ENCODE measurements around the gene MRAP. TPM values are rescaled to one million over a fixed set of nuclear protein-coding genes. Genes with fewer than 3 reads are reported as not detected.

The MRAP gene
- total RNA-seq, 4 donors from 2014 or later = 0.98 to 1.8 TPM; not detected in 2

- no peaks in the 10 kb centered on the region for H3K27me3 ChIP-seq
- TF ChIP-seq POLR2AphosphoS5 (IDR thresholded peaks at IDR 0.05) = no peak
- TF ChIP-seq EP300 (IDR thresholded peaks at IDR 0.05) = no peak
- no peak for TF ChIP-seq POLR2A (IDR thresholded peaks at IDR 0.05)
- no peak for TF ChIP-seq CTCF (IDR thresholded peaks at IDR 0.05)
- no peaks in the 10 kb centered on the region for H3K4me1 ChIP-seq
- peak in 1 of 2 donors; percentile 69 for DNase-seq (ENCODE audit: low spot score in 2 of 2)
- no peaks in the 10 kb centered on the region for H3K9me3 ChIP-seq
- WGBS = 96% methylated on average over 7 of the region's 9 CpGs
- H3K27ac ChIP-seq = no peak overlapping the region
- no peak overlapping the region for H3K4me3 ChIP-seq
- peaks cover 51% of the 10 kb centered on the region for H3K36me3 ChIP-seq
Observed at GRCh38 chr21:32311621-32312020, 13.0 kb downstream of the MRAP start.

GRCh38 chr21:32312326-32312725, 13.7 kb downstream of the MRAP start:
- peak in 1 of 2 donors; percentile 61 for DNase-seq (ENCODE audit: low spot score in 2 of 2)
- no peak for TF ChIP-seq POLR2AphosphoS5 (IDR thresholded peaks at IDR 0.05)

DNA sequence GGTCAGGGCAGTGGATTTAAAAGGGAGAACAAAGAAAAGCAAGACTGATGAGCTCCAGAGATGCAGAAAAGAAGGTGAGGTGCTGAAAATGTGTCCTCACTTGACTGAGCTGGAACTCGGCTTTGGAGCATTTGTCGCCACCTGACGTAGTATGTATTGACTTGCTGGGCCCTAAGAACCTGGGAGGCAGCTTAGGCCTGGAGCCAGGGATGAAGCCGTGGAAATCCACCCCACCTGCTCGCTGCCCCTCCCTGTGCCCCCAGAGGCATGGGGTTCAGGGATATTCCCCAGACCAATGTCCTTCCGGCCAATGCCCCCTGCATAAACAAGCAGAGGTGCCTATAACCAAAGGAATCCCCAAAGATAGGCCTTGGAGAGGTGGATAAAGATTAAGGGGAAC, 14.3 kb downstream of the MRAP start:
- 84% methylated on average over 6 of the region's 6 CpGs for WGBS
- peak in 1 of 2 donors; percentile 57 for DNase-seq (ENCODE audit: low spot score in 2 of 2)
- no peak overlapping the region for H3K4me3 ChIP-seq
- TF ChIP-seq POLR2AphosphoS5 (IDR thresholded peaks at IDR 0.05) (no peak), EP300 (IDR thresholded peaks at IDR 0.05) (no peak), CTCF (IDR thresholded peaks at IDR 0.05) (no peak), POLR2A (IDR thresholded peaks at IDR 0.05) (no peak)
- no peaks in the 10 kb centered on the region for H3K9me3 ChIP-seq
- H3K27ac ChIP-seq = no peak overlapping the region
- H3K36me3 ChIP-seq = peaks cover 64% of the 10 kb centered on the region
- no peaks in the 10 kb centered on the region for H3K4me1 ChIP-seq
- no peaks in the 10 kb centered on the region for H3K27me3 ChIP-seq

More at GRCh38 chr21:32312326-32312725, 13.7 kb downstream of the MRAP start:
- Histone ChIP-seq H3K27me3 (no peaks in the 10 kb centered on the region), H3K4me1 (no peaks in the 10 kb centered on the region), H3K27ac (no peak overlapping the region), H3K4me3 (no peak overlapping the region), H3K36me3 (peaks cover 58% of the 10 kb centered on the region), H3K9me3 (no peaks in the 10 kb centered on the region)
- 100% methylated on average over 3 of the region's 5 CpGs for WGBS

- H3K27me3 ChIP-seq = no peaks in the 10 kb centered on the region
- no peak overlapping the region for H3K27ac ChIP-seq
- no peaks in the 10 kb centered on the region for H3K4me1 ChIP-seq
- peaks cover 79% of the 10 kb centered on the region for H3K36me3 ChIP-seq
- WGBS = 93% methylated on average over 16 of the region's 16 CpGs
- peak in 1 of 2 donors; percentile 57 for DNase-seq (ENCODE audit: low spot score in 2 of 2)
- H3K4me3 ChIP-seq = no peak overlapping the region
- TF ChIP-seq POLR2A (IDR thresholded peaks at IDR 0.05) (no peak), EP300 (IDR thresholded peaks at IDR 0.05) (no peak), POLR2AphosphoS5 (IDR thresholded peaks at IDR 0.05) (no peak), CTCF (IDR thresholded peaks at IDR 0.05) (no peak)
- no peaks in the 10 kb centered on the region for H3K9me3 ChIP-seq
Observed at GRCh38 chr21:32314806-32315205, 16.2 kb downstream of the MRAP start.

- Histone ChIP-seq H3K27ac (no peak overlapping the region), H3K4me3 (no peak overlapping the region), H3K27me3 (no peaks in the 10 kb centered on the region), H3K36me3 (peaks cover 83% of the 10 kb centered on the region), H3K9me3 (no peaks in the 10 kb centered on the region), H3K4me1 (no peaks in the 10 kb centered on the region)
- WGBS = 91% methylated on average over 14 of the region's 14 CpGs
- DNase-seq (ENCODE audit: low spot score in 2 of 2) = peak in 1 of 2 donors; percentile 61
- no peak for TF ChIP-seq POLR2AphosphoS5 (IDR thresholded peaks at IDR 0.05)
- TF ChIP-seq CTCF (IDR thresholded peaks at IDR 0.05) = no peak
- TF ChIP-seq POLR2A (IDR thresholded peaks at IDR 0.05) = no peak
- TF ChIP-seq EP300 (IDR thresholded peaks at IDR 0.05) = no peak
Observed at GRCh38 chr21:32315511-32316281, 17.0 kb downstream of the MRAP start.
